ENCODE data around the gene DHRS4.
A peak's percentile ranks its signal among the peaks of the same experiment; 100 is the strongest.
"Not testable (repeated sequence)": the region's sequence is repeated elsewhere in the genome, so short reads cannot be mapped to it uniquely, and the experiment has no call there.

DHRS4 gene

DNA sequence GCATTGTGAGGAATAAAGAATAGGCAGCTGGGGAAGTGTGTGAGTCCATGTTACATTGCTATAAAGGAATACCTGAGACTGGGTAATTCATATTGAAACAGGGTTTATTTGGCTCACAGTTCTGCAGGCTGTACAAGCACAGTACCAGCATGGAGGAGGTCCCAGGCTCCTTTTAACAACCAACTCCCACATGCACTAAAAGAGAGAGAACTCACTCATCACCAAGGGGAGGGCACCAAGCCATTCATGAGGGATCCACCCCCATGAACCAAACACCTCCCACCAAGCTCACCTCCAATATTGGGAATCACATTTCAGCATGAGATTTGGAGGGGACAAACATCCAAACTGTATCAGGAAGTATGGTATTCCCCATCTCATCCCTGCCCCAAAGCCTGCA is 11.9 kb upstream of the DHRS4 start:
- DNase-seq, result no peak

DNA sequence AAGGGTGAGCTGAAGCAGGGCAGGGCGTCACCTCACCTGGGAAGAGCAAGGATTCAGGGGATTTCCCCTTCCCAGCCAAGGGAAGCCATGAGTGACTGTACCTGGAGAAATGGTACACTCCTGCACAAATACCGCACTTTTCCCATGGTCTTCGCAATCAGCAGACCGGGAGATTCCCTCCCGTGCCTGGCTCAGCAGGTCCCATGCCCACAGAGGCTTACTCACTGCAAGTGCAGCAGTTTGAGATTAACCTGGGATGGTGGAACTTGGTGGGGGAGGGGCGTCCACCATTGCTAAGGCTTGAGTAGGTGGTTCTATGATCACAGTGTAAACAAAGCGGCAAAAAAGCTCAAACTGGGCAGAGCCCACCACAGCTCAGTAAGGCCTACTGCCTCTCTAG is 11.0 kb upstream of the DHRS4 start:
- DNase-seq, result no peak

DNA sequence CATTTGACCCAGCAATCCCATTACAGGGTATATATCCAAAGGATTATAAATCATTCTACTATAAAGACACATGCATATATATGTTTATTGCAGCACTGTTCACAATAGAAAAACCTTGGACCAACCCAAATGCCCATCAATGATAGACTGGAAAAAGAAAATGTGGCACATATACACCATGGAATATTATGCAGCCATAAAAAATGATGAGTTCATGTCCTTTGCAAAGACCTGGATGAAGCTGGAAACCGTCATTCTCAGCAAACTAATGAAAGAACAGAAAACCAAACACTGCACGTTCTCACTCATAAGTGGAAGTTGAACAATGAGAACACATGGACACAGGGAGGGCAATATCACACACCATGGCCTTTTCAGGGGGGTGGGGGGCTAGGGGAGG is 4.5 kb upstream of the DHRS4 start:
- DNase-seq, result not testable (repeated sequence)

DNA sequence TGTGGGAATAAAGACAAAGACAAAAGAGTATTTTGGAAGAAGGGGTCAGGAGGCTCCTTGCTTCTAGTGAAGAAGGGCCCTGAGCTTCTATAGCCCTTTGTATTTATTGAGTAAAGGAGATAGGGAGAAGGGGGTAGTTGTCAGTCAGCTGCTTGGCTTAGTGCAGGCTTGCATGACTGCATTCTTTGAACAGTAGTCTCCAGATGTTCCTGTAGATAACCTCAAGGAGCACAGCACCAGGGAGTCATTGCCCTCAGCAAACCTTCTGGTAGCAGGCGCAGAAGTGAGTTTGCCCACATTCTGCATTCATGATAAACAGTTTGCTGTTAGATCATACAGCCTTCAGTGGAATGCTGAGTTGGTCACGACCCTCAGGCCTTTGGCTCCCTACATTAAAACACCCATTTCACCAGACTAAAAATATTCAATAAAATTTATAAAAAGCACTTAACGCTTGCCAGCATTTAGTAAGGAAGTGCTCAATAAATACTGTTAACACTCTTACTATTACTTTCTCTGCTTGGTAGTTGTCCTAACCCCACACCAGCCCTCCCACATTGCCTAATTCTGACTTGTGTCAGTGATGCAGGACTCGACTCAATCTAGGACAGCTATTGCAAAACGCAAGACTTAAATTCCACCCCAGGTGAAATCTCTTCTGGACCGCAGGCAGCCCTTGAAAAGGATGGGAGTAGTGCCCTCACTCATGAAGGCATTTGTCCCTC is 3.0 kb upstream of the DHRS4 start:
- no peak for DNase-seq

DNA sequence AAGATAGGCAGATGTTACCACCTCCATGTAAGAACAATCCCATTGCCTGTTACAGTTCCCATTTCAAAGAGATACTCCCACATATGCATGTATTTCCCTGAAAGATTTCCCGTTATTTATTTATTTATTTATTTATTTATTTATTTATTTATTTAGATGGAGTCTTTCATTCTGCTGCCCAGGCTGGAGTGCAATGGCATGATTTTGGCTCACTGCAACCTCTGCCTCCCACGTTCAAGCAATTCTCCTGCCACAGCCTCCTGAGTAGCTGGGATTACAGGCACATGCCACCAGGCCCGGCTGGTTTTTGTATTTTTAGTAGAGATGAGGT is 2.5 kb upstream of the DHRS4 start:
- DNase-seq, result not testable (repeated sequence)

DNA sequence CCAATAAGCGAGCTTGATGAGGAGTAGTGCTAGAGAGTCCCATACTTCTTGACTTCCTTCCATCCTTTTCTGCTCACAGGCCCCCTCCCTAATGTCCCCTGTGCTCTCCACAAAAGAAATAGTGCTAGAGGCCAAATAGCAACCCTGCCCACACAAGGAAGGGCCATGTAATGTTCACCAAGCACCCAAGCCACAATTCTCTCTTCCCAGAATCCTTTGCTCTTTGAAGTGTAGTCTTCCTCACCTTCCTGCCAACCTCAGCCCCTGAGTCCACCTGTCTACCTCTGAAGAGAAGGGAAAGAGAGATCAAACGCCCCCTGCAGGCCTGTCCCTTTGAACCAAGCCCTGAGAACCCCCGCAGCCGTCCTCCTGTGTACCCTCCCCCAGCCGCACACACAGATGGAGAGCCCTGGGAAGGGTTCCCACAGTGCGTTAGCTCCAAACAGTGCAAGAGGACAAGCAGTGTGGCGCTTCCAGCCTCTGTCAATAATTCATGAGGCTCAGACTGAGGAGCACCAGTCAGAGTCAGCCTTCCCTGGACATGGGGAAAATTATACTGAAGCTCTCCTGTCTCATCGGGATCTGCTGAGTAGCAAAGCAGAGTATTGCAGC is 1.9 kb upstream of the DHRS4 start:
- no peak for DNase-seq

DNA sequence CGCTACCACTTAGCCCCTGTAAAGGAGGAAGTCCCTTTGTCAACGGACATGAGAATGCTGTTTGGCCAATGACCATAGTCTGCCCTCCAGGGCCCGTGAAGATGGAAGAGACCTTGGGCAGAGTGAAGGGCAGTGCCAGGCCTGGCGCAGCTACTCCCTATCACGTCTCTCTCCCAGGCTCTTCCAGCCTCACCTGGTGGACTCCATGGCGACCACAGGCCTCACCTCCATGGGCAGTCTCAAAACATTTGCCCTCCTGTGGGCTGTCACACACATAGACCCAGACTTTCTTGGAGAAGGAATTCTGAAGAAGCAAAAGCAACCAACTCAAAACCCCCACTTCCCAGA is 480 bp upstream of the DHRS4 start:
- DNase-seq, result not testable (repeated sequence)

DNA sequence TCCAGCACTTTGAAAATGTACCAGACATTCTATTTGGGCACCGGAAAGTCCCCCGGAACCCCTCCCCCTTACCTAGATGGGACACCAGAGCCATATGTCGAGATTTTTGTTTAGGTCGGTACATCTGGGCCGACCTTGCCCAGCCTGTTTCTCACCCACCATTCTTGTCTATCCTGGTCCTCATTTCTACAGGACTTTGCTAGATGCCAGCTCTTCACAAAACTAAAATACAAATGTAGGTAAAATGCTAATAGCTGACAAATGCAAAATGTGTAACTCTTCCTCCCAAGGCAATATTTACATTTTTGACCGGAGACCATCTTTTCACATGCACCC is 677 bp downstream of the DHRS4 start:
- not testable (repeated sequence) for DNase-seq

DNA sequence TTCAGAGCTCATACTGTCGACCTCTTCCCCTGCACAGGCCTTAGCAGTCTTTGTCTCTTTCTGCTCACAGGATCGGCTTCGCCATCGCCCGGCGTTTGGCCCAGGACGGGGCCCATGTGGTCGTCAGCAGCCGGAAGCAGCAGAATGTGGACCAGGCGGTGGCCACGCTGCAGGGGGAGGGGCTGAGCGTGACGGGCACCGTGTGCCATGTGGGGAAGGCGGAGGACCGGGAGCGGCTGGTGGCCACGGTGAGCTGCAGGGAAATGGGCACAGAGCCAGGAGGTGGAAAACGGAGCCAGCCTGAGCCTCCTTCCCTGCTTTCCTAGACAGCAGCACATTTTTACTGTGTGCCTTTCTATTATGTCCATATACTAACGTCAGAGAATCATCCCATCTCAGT is 1.4 kb downstream of the DHRS4 start:
- not testable (repeated sequence) for DNase-seq

DNA sequence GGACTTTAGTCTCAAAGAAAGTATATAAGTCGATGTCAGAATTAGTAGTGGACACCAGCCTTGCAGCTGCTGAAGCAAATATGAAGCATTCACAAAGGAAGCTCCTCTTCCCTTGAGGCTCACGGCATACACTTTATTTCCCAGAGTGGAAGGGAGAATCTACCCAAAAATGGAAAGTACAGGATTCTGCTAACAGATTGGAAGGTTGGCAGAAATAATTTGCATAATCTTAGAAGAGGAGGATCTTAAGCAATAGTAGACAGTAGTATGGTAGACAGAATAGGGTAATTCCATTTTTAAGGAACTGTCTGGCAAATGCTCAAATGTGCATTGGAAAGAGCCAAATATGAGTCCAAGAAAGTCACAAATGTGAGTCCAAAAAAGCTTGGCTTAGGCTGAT is 2.2 kb downstream of the DHRS4 start:
- DNase-seq, result not testable (repeated sequence)

DNA sequence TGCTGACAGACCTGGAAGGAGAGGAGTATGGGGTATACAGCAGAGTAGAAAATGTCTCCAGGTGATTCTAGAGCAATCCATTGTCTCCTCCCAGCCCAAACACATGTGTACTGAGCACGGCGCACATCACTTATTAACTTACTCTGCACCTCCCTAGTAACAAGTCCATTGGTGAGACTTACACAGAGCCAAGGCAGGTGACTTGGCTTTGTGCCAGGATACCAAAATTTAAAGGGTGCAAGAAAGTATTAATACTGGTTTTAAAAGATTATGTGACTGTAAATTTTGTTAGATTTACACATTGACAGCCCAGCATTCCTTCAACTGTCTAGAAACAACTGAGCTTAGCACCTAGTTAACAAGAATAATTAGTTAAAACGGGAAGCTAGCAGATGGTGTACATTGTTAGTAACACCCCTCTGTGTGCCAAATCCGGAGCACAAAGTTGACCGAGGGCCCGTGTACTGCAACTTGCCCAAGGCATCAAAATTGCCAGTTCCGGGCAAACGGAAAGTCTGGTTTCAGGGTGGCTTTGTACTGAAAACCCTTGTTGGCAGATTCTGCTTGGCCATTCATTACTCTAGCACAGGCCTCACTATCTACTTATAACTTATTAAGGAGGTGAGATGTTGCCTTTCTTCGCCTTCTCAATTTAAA is 4.5 kb downstream of the DHRS4 start:
- not testable (repeated sequence) for DNase-seq

DNA sequence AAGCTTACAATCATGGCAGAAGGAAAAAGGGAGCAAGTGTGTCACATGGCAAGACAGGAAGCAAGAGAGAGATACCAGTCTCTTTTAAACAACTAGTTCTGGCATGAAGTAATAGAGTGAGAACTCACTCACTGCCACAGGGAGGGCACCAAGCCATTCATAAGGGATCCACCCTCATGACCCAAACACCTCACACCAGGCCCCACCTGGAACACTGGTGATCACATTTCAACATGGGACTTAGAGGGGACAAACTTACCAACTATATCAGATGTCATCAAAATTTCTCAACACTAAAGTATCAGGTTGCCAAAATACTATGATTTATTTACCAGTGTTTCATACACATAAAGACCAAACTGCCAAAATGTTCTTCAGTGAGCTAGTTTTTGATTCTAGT is 7.3 kb downstream of the DHRS4 start:
- DNase-seq, result not testable (repeated sequence)

DNA sequence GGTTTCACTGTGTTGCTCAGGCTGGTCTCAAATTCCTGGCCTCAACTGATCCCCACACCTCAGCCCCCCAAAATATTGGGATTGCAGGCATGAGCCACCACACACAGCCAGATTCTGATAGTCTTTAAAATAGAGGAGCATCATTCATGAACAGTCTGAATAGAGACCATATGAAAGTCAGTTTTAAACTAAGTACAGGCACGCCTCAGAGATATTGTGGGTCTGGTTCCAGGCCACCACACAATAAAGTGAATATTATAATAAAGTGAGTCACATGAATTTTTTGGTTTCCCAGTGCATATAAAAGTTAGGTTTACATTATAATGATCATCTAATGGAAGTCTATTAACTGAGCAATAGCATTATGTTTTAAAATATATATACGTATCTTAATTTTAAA is 8.1 kb downstream of the DHRS4 start:
- DNase-seq, result not testable (repeated sequence)

DNA sequence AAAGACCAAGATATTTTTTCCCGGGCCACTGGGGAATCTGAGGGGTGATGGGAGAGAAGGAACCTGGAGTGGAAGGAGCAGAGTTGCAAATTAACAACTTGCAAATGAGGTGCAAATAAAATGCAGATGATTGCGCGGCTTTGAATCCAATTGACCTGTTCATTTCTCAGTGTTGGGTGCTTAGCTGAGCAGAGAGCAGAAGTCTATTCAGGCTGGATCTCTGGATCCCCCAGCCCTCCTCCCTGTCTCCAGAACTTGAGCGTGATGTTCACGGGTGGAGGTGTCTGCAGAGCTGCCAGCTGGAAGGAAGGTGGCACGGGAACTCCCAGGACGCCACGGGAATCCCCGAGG is 15.5 kb downstream of the DHRS4 start:
- DNase-seq, result not testable (repeated sequence)

DNA sequence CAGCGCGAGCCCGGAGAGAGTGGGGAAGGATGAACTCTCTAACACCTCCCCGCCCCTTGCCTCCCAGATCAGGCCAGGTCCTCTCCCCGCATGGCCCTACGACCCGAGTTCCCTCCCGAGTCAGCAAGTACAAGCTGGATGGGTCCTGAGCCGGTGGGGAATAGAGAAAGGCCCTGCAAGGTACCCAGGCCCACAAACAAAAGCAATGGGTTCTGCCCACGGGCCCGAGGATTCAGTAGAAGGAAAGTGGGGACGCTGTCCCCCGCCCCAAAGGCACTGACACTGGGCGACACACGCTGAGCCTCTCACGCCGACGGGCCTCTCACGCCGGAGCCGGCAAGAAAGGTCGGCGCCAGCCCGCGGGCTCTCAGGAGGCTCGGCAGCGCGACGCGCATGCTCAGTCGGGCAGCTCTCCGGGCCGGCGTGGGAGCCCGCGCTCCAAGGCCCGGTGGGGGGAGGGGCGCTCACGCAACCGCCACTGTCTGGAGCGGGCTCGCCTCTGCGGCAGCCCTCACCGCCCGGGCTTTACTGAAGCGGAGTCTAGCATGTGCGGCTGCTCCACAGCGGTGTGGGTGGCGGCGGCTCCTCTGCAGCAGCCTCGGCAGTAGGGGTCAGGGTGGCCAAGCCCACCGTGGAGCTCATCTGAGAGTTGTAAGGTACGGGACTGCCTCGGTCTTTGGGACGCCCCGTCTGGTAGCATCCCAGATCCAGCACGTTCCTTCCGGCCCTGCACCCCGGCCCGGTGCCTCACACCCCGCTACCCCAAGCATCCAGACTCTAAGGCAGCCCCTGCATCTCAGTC is 16.1 kb downstream of the DHRS4 start:
- peak; percentile 40 for DNase-seq

DNA sequence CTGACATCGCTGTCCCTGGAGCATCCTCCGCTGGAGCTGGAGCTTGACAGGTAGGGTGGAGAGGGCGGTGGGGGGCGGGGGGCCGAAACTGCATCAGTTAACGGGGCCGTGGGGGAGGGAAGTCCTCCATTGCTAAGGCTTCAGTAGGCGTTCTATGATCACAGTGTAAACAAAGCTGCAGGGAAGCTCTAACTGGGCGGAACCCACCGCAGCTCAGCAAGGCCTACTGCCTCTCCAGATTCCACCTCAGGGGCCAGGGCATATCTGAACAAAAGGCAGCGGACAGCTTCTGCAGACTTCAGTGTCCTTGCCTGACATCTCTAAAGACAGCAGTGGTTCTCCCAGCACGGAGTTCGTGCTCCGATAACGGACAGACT is 16.7 kb downstream of the DHRS4 start:
- not testable (repeated sequence) for DNase-seq

DNA sequence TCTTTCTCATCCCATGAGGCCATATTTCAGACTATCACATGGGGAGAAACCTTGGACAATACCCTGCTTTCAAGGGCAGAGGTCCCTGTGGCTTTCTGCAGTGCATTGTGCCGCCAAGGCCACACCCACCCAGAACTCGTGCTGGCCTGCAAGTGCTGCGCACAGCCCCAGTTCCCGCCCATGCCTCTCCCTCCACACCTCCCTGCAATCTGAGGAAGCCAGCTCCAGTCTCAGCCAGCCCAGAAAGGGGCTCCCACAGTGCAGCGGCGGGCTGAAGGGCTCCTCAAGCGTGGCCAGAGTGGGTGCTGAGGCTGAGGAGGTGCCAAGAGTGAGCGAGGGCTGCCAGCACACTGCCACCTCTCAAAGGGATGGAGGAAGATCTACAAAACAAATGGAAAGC is 19.6 kb downstream of the DHRS4 start:
- not testable (repeated sequence) for DNase-seq

DNA sequence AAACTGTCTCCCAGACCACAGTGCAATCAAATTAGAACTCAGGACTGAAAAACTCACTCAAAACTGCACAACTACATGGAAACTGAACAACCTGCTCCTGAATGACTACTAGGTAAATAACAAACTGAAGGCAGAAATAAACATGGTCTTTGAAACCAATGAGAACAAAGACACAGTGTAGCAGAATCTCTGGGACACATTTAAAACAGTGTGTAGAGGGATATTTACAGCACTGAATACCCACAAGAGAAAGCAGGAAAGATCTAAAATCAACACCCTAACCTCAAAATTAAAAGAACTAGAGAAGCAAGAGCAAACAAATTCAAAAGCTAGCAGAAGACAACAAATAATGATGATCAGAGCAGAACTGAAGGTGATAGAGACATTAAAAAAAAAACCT is 20.5 kb downstream of the DHRS4 start:
- not testable (repeated sequence) for DNase-seq

DNA sequence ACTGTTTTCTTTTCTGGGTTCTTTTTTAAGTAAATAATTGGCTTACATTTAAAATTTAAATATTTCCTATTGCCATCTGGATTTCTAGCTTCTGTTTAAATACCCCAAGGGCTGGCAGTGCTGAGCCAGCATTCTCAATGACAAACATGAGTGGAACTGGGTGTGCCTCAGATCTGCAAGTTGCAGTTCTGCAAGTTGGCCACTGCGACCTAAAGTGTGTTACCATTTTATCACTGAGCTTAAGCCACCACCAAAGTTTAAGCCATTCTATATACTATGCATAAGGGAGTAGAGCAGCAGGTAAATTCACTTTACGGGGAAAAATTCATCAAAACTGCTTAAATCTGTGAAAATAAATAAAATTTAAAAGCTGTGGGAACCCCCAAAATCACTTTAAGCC is 23.6 kb downstream of the DHRS4 start:
- DNase-seq, result not testable (repeated sequence)

DNA sequence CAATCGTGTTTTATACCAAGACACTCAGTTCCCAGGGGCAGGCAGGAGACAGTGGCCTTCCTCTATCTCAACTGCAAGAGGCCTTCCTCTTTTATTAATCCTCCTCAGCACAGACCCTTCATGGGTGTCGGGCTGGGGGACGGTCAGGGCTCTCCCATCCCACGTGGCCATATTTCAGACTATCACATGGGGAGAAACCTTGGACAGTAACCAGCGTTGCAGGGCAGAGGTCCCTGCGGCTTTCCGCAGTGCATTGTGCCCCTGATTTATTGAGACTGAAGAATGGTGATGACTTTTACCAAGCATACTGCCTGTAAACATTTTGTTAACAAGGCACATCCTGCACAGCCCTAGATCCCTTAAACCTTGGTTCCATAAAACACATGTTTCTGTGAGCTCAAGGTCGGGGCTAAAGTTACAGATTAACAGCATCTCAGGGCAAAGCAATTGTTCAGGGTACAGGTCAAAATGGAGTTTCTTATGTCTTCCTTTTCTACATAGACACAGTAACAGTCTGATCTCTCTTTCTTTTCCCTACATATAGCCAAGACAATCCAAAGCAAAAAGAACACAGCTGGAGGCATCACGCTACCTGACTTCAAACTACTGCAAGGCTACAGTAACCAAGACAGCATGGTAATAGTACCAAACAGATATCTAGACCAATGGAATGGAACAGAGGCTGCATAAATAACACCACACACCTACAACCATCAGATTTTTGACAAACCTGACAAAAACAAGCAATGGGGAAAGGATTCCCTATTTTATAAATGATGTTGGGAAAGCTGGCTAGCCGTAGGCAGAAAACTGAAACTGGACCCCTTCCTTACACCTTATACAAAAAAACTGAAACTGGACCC is 28.6 kb downstream of the DHRS4 start:
- not testable (repeated sequence) for DNase-seq

DNA sequence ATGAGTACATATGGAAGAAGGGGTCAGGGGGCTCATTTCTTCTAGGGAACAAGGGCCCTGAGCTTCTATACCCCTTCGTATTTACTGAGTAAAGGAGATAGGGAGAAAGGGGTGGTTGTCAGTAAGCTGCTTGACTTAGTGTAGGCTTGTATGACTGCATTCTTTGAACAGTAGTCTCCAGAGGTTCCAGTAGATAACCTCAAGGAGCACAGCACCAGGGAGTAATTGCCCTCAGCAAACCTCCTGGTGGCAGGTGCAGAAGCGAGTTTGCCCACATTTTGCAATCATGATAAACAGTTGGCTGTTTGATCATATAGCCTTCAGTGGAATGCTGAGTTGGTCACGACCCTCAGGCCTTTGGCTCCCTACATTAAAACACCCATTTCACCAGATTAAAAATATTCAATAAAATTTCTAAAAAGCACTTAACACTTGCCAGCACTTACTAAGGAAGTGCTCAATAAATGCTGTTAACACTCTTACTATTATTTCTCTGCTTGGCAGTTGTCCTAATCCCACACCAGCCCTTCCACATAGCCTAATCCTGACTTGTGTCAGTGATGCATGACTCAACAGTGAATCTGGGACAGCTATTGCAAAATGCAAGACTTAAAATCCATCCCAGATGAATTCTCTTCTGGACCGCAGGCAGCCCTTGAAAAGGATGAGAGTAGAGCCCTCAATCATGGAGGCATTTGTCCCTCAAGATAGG is 31.5 kb downstream of the DHRS4 start:
- no peak for DNase-seq

DNA sequence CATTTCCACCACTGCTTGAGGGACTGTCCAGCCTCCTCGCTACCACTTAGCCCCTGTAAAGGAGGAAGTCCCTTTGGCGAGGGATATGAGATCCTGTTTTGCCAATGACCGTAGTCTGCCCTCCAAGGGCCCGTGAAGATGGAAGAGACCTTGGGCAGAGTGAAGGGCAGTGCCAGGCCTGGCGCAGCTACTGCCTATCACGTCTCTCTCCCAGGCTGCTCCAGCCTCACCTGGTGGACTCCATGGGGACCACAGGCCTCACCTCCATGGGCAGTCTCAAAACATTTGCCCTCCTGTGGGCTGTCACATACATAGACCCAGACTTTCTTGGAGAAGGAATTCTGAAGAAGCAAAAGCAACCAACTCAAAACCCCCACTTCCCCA is 34.6 kb downstream of the DHRS4 start:
- not testable (repeated sequence) for DNase-seq

All from activated gamma-delta T cell treated with Interleukin-2 at 50 U/mL for 16 hours (primary cell).